ENCODE measurements around the gene EXOC3L1. TPM values are rescaled to one million over a fixed set of nuclear protein-coding genes. Genes with fewer than 3 reads are reported as not detected.

EXOC3L1 gene
- total and polyA plus RNA-seq, 2 of the 13 experiments (the other 11 are each of a cell fraction or from before 2014, with no cell fraction given) = 0.12 TPM; not detected in 1

GRCh38 chr16:67177743-67178699 is 11.9 kb downstream of the EXOC3L1 start (continued):
- TF ChIP-seq ZBTB40 (IDR thresholded peaks at IDR 0.05) = no peak
- peak; percentile 33; the same call in 1 of the 2 replicates for TF ChIP-seq ZBTB40 (CRISPR knock-in tag; IDR thresholded peaks at IDR 0.05)
- no peak for TF ChIP-seq ATF7 (IDR thresholded peaks at IDR 0.05)
- TF ChIP-seq ATF7 (CRISPR knock-in tag; IDR thresholded peaks at IDR 0.05) = no peak
- no peak for TF ChIP-seq ZNF224 (CRISPR knock-in tag; IDR thresholded peaks at IDR 0.05)
- TF ChIP-seq TARDBP (CRISPR knock-in tag; IDR thresholded peaks at IDR 0.05) = peak; percentile 53; the same call in 1 of the 2 replicates
- TF ChIP-seq ZNF383 (CRISPR knock-in tag; IDR thresholded peaks at IDR 0.05; ENCODE audit: borderline replicate concordance) = no peak
- TF ChIP-seq ZNF83 (CRISPR knock-in tag; IDR thresholded peaks at IDR 0.05; ENCODE audit: borderline replicate concordance) = peak; percentile 92; the same call in 1 of the 2 replicates
- TF ChIP-seq REXO4 (CRISPR knock-in tag; IDR thresholded peaks at IDR 0.05; ENCODE audit: borderline replicate concordance) = no peak
- TF ChIP-seq SRF (IDR thresholded peaks at IDR 0.05; ENCODE audit: low read depth, low read length) = no peak
- no peak; the same call in 1 of the 2 replicates for TF ChIP-seq RFXAP (CRISPR knock-in tag; IDR thresholded peaks at IDR 0.05; ENCODE audit: borderline replicate concordance)
- peak; percentile 71; the same call in 1 of the 2 replicates for TF ChIP-seq ZNF768 (CRISPR knock-in tag; IDR thresholded peaks at IDR 0.05)
- TF ChIP-seq ZNF317 (CRISPR knock-in tag; IDR thresholded peaks at IDR 0.05) = no peak
- no peak for TF ChIP-seq SMAD1 (CRISPR knock-in tag; IDR thresholded peaks at IDR 0.05; ENCODE audit: borderline replicate concordance, low read depth)
- TF ChIP-seq SRSF9 (IDR thresholded peaks at IDR 0.05; ENCODE audit: borderline replicate concordance, insufficient read depth, low read depth, low read length, poor library complexity, severe bottlenecking) = no peak
- TF ChIP-seq SMYD3 (CRISPR knock-in tag; IDR thresholded peaks at IDR 0.05) = no peak
- peak; percentile 50; the same call in 1 of the 2 replicates for TF ChIP-seq ZNF281 (CRISPR knock-in tag; IDR thresholded peaks at IDR 0.05; ENCODE audit: borderline replicate concordance)

Data from HepG2 (cell line).